Stimulated activated effector memory CD8-positive, alpha-beta T cell treated with anti-CD3 and anti-CD28 coated beads, Interleukin-12 subunit alpha, Interleukin-12 subunit beta, amount 100 ng/mL, for 72 hours (primary cell): Measurements from ENCODE around the gene IGIP.
"Not testable (repeated sequence)": the region's sequence is repeated elsewhere in the genome, so short reads cannot be mapped to it uniquely, and the experiment has no call there.

ENCODE experiments used
- ATAC-seq: fragments of 150-1000 bp; cut with Tn5 transposase; 2 replicates; pipeline ENCODE4 v1.10.0; 2021
- DNase-seq, 2 donors: peaks; one replicate each; pipeline ENCODE4 v3.0.0; 2021 to 2022; ENCODE audit warnings: low spot score in 2 of 2
- H3K27ac Mint-ChIP-seq: one replicate; pipeline ENCODE4 v1.8.0; 2022; ENCODE audit warnings: mild to moderate bottlenecking, mixed read lengths
- H3K36me3 Mint-ChIP-seq: one replicate; pipeline ENCODE4 v1.8.0; 2022; ENCODE audit warnings: mild to moderate bottlenecking, mixed read lengths
- H3K4me1 Mint-ChIP-seq: one replicate; pipeline ENCODE4 v1.8.0; 2022; ENCODE audit warnings: mixed read lengths
- H3K4me3 Mint-ChIP-seq: one replicate; pipeline ENCODE4 v1.8.0; 2022; ENCODE audit warnings: mild to moderate bottlenecking, mixed read lengths
- H3K9me3 Mint-ChIP-seq: one replicate; pipeline ENCODE4 v1.8.0; 2022; ENCODE audit warnings: mixed read lengths

IGIP gene

DNA sequence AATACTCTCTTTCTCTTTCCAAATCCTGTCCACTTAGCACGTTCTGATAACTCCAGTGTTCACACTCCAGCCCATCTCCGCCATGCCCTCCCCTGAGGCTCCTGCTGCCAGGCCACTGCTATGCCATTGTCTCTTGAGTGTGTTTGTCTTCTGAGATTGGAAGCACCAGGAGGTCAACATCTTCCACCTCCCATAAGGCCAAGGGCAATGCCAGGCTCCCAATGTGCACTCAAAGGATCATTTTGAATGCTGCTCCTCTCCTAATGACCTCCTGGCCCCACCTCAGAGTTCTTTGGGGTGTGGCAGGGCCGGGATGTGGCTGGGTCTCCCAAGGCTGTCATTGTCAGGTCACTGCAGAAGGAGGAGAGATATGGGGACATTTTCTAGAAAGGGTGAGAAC lies 19.5 kb downstream of the IGIP start:
- Mint-ChIP-seq H3K27ac (peak overlapping the region; percentile 9), H3K4me3 (peak overlapping the region; percentile 57), H3K4me1 (peaks cover 23% of the 10 kb centered on the region), H3K9me3 (no peaks in the 10 kb centered on the region), H3K36me3 (no peaks in the 10 kb centered on the region)
- no peak for ATAC-seq
- DNase-seq: peak in 1 of 2 donors; percentile 47

DNA sequence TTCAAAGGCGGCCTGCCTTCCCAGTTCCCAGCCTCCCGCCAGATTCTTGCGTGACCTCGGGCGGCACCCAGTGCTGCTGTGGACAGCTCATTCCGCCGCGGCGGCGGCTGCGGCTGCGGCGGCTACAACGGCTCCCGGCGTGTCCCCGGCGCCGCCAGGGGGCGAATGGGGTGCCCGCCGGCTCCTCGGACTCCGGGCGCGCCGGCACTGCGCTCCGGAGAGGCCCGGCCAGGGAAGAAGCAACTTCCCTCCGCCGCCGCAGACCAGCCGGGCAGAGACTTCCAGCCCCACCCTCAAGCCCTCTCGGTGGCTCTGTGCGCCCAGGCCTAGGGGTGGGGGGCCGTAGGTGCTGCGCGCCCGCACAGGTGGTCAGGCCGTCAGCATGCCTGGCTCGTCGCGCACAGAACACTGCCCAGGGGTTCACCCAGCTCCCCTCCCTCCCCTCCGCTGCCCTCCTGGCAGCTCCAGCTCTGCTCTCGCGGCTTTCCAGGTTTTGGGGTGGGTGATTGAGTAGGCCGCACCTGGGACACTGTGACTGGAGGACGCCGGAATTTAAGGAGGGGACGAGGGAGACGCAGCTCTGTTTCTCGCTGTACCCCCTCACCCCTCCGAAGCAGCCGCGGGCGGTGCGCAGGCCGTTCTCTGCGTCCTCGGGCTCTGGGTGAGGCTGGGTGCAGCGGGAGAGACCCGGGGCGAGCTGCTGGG lies 20.2 kb downstream of the IGIP start:
- H3K4me1 Mint-ChIP-seq: peaks cover 23% of the 10 kb centered on the region
- peak; percentile 78 for ATAC-seq
- H3K36me3 Mint-ChIP-seq: no peaks in the 10 kb centered on the region
- no peaks in the 10 kb centered on the region for H3K9me3 Mint-ChIP-seq
- peak; percentile 52 to 71 for DNase-seq
- peak overlapping the region; percentile 57 for H3K4me3 Mint-ChIP-seq
- no peak overlapping the region for H3K27ac Mint-ChIP-seq

DNA sequence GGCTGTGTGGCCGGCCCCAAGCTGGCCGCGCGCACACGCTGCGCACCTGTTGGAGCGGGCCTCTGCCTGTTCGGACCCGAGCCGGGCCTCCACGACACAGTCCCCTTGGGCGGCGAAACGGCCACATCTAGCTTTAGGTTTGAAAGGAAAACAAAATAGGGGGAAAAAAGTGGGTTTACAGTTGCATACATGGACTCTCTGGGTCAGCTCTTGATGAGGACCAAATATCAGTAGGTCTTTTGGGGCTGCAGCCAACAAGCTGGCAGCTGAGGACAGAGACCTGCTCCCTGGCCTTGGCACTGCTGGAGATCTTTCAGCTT lies 20.7 kb downstream of the IGIP start:
- DNase-seq (no peak), ATAC-seq (no peak)
- Mint-ChIP-seq H3K27ac (no peak overlapping the region), H3K4me3 (peak overlapping the region; percentile 57), H3K9me3 (no peaks in the 10 kb centered on the region), H3K4me1 (peaks cover 23% of the 10 kb centered on the region), H3K36me3 (no peaks in the 10 kb centered on the region)

DNA sequence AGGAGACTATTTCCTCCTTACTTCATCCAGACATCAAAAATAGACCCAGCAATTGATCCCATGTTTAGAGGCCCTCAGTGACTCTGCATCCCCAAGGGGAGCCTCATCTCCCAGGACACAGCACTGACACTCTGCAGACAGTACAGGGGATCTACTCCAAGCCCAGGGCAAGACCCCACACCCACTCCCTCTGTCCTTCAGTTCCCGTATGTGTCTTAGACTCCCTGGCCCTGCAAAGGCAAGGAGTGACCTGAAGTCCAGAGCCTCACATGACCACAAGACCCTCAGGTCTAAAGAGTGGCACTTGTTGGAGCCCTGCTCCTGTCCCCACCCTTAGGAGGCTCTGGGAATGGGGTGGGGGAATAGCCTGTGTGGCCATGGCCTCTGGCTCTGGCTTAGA lies 21.7 kb downstream of the IGIP start:
- Mint-ChIP-seq H3K27ac (no peak overlapping the region), H3K9me3 (no peaks in the 10 kb centered on the region), H3K4me1 (peaks cover 27% of the 10 kb centered on the region), H3K36me3 (no peaks in the 10 kb centered on the region), H3K4me3 (no peak overlapping the region)
- ATAC-seq: no peak
- no peak for DNase-seq

DNA sequence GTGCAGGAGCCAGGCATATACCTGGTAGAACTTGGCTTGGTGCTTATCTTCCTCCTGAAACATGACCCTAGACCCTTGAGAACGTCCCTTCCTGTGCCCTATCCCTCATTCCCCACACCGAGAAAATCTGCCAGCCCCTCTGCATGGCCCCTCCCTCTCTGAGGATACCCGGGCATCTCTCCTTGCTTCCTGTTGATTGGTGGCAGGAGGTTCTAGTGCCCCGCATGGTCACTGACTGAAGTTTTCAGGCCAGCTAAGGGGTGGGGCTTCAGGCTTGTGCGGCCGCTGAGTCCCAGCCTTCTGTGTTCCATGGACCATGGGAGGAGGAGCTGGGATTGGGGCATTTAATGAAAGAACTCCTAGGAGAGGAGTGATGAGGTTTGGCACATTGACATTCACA lies 22.8 kb downstream of the IGIP start:
- no peak overlapping the region for H3K27ac Mint-ChIP-seq
- DNase-seq: no peak
- no peak for ATAC-seq
- no peaks in the 10 kb centered on the region for H3K9me3 Mint-ChIP-seq
- H3K36me3 Mint-ChIP-seq: no peaks in the 10 kb centered on the region
- no peak overlapping the region for H3K4me3 Mint-ChIP-seq
- H3K4me1 Mint-ChIP-seq: peaks cover 26% of the 10 kb centered on the region

DNA sequence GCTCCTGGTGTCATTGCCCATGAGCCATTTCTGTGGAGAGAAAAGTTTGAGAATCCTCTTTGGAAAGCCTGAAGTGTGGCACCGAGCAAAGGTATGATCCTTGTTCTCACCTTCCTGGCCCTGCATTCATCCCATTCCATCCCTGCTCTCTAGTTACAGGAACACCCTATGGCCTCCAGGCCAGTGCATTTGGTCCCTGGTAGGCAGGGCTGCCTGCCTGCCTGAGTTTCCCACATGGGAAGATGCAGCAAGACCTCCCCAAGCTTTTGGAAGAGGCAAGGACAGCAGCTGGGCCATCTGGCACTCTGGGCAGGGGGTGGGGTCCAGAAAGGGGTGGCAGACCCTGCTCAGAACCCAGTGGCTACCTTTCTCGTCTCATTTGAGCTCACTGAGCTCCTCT lies 24.5 kb downstream of the IGIP start:
- no peak for DNase-seq
- peaks cover 9% of the 10 kb centered on the region for H3K4me1 Mint-ChIP-seq
- no peaks in the 10 kb centered on the region for H3K9me3 Mint-ChIP-seq
- no peak overlapping the region for H3K4me3 Mint-ChIP-seq
- H3K27ac Mint-ChIP-seq: no peak overlapping the region
- no peaks in the 10 kb centered on the region for H3K36me3 Mint-ChIP-seq
- no peak for ATAC-seq

DNA sequence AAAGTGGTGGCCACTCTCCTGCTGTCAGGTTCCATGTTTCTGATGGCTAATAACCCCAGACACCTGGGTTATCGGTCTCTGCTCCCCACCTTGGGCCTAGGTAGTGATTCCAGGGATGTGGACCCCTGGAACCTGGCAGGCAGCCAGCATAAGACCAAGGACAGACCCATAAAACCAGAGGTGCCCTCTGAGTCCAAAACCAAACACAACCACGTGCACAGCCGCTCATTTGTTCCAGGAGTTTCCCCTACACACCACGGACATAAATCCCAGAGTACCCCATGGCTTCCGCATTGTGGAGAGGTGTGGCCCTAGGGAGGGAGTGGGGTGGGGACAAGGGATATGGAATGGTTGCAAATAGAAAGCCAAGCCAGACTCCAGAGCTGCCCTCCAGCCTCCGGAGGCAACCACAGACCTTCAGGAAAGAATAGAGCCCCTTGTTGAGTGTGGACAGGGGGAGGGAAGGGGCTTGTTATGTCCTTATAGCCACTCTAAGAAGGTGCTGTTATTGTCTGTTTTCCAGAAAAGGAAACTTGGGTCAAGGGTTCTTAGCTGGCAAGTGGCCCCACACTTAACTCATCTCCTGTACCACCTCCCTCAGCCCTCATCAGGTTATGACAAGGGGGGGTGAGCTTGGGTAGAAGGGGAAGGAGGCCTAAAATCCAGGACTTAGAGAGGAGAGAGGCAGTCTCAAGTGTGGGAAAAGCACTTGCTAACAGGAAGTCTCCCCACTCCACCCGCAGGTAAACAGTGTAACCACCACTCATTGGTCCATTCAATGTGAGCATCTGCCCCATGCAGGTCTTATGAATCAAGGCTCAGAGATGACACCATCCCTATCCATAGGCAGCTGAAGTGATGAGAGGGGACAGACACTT lies 25.6 kb downstream of the IGIP start:
- no peak for ATAC-seq
- Mint-ChIP-seq H3K36me3 (no peaks in the 10 kb centered on the region), H3K9me3 (no peaks in the 10 kb centered on the region), H3K27ac (no peak overlapping the region), H3K4me1 (peaks cover 4% of the 10 kb centered on the region), H3K4me3 (no peak overlapping the region)
- no peak for DNase-seq

DNA sequence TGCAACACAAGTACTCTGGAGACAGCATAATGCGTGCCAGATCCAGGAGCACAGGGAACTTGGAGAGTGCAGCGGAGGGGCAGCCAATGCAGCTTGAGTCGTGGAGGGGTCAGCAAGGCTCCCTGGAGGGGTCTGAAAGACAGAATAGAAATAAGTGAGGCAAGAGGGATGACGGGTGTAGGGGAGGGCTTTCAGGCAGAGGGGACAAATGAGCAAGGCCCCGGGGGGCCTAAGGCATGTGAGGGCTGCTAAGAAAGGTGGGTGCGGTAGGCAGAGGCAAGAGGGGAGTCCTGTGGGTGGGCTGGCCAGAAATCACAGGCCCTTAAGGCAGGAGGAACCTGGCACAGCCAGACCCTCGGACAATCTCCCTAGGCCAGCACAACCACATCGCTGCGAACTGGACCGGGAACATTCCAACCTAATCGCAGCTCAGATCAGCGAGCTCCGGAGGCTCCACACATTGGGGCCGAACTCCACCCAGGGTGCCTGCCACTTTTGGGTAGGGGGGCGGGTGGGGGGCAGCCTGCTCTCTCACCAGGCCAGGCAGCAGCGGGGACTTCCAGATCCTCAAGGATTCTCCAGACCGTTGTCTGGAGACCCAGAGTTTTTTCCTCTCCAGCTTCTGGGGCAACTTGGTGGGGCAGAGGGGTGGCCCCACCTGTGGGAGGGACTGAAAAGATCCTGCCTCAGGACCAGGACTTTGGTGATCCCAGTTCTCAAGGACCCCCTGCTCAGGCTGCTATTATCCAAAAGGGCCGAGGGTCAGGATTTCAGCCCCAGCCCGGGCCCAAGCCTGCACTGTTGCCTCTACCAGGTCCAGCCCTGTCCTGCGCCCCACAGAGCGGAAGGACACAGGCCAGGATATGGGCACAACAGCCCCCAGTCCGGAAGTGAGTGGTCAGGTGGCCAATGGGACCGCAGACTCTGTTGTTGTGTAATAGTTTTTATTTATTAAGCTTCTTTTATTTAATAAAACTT lies 26.6 kb downstream of the IGIP start:
- no peak overlapping the region for H3K4me3 Mint-ChIP-seq
- DNase-seq: no peak
- no peak overlapping the region for H3K27ac Mint-ChIP-seq
- no peaks in the 10 kb centered on the region for H3K36me3 Mint-ChIP-seq
- H3K9me3 Mint-ChIP-seq: no peaks in the 10 kb centered on the region
- ATAC-seq: no peak
- peaks cover 12% of the 10 kb centered on the region for H3K4me1 Mint-ChIP-seq

DNA sequence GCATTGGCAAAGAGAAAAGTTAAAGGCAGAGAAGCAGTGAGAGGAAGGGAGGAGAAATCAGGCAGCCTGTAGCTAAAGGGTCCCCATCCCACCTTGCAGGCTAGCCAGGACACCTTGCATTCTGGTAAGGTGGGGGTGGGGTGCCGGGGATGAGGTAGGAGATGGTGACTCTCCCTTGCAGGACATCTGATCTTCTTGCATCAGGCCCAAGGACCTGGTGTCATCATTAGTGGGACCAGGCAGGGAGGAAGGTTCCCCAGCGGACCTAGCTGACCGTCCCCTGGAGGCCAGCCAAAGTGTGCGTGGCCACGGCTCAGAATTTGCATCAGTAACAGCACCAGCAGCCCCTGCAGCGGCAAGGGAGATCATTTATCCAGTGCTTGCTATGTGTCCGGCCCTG lies 27.5 kb downstream of the IGIP start:
- no peak for ATAC-seq
- Mint-ChIP-seq H3K9me3 (no peaks in the 10 kb centered on the region), H3K36me3 (no peaks in the 10 kb centered on the region), H3K4me3 (no peak overlapping the region), H3K27ac (no peak overlapping the region), H3K4me1 (peaks cover 13% of the 10 kb centered on the region)
- no peak for DNase-seq

DNA sequence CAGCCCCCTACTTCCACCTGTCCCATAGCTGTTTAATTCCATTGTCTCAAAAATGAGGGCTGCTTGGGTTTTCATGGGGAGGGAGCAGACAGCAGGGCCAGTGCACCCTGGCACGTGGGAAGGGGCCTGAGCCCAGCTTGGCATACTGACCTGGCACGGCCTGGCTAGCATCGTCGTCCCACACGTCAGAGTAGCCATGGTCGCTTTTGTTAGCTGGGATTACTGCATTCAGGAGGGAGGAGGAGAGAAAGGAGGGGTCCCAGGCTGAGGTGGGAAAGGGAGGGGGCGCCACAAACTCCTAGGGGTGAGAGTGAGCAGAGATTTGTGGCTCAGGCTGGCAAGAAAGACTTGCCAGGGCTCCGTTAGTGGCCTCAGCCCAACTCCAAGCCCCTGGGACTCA lies 28.2 kb downstream of the IGIP start:
- no peaks in the 10 kb centered on the region for H3K9me3 Mint-ChIP-seq
- no peak for ATAC-seq
- H3K27ac Mint-ChIP-seq: no peak overlapping the region
- H3K4me3 Mint-ChIP-seq: no peak overlapping the region
- DNase-seq: no peak
- peaks cover 13% of the 10 kb centered on the region for H3K4me1 Mint-ChIP-seq
- no peaks in the 10 kb centered on the region for H3K36me3 Mint-ChIP-seq

DNA sequence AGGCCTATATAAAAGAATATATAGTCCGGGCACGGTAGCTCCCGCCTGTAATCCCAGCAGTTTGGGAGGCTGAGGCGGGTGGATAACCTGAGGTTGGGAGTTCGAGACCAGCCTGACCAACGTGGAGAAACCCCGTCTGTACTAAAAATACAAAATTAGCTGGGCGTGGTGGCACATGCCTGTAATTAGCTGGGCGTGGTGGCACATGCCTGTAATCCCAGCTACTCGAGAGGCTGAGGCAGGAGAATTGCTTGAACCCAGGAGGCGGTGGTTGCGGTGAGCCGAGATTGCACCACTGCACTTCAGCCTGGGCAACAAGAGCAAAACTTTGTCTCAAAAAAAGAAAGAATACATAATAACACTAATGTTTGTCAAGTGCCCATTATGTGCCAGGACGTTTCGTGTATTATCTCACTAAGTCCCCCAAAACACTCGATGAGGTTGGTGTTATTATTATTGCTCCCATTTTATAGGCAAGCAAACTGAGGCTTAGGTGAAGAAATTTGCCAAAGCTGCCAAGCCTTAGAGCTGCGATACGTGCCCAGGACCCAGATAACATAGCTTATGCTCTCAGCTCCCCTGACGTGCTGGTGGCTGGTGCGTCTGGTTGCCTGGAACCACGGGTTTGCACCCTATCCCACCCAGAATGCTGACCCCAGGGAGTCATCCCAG lies 29.1 kb downstream of the IGIP start:
- H3K36me3 Mint-ChIP-seq, DNase-seq, H3K27ac Mint-ChIP-seq, ATAC-seq, H3K4me3 Mint-ChIP-seq, H3K9me3 Mint-ChIP-seq: not testable (repeated sequence)
- H3K4me1 Mint-ChIP-seq: peaks cover 13% of the 10 kb centered on the region

DNA sequence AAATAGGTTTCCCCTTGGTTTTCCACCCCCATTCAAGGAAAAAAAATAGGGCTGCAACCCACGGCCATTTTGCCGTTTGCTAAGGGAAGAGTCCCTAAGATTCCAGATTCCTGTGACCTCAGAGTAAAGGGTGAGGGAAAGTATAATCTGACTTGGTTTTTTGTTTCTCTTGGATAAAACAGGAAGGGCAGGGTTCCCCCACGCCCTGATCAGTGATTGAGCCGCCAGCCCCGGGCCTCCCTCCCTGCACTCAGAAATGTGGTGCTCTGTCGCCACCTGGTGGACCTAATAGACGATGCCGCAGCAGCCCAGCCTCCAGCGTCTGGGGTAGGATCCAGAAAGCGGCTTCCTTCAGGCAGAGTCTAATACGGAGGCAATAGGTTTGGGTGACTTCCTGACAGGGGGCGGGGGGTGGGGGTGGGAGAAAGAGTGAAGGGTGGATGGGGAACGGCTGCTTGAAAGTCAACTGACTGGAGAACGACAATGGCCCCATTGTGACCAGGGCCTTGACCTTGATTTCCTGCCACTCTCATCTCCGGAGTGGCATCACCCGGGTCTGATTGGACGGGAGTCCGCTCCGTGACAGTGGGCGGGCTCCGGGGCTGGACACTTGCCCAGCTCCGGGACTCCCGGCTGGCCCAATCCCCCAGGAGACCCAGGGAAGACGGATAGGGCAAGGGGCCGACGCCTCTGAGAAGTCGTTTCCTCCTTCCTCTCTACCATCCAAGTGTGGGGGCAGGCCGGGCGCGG lies 31.5 kb downstream of the IGIP start:
- Mint-ChIP-seq H3K9me3 (no peaks in the 10 kb centered on the region), H3K36me3 (no peaks in the 10 kb centered on the region), H3K4me1 (peaks cover 9% of the 10 kb centered on the region), H3K27ac (peak overlapping the region; percentile 78), H3K4me3 (peak overlapping the region; percentile 53)
- ATAC-seq (peak; percentile 98), DNase-seq (peak; percentile 92 to 94)

DNA sequence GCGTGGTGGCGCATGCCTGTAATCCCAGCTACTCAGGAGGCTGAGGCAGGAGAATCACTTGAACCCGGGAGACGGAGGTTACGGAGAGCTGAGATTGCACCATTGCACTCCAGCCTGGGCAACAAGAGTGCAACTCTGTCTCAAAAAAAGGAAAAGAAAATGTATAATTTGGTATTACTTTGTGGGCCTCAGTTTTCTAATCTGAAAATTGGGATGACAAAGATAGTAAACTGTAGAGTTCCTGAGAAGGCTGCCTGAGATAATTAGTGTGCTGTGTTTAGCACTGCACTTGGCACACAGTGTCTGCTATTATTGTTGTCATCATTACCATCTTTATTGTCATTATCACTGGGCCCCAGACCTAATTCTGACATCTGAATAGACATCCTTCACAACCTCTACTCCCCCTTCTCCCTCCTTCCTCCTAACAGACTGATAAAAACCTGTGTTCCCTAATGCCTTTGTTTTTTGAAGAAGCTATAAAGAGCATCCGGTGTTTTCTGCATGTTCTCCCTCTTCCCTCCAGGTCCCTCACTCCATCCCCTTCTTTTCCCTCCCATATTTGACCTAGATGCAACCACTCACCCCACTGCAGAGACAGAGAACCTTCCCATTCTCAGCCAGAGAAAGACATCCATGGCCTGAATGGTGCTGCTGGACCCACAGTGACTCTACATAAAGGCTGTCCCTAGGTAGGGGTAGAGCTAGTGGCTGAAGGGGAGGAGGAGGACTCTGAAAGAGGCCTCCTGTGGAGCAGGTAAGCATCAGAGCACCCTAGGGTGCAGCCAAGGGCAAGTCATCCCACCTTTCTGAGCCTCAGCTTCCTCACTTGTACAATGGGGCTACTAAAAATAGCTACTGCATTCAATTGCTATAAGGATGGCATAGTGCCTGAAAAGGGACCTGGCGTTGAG lies 33.5 kb downstream of the IGIP start:
- no peak for DNase-seq
- ATAC-seq: no peak
- H3K27ac Mint-ChIP-seq: no peak overlapping the region
- no peak overlapping the region for H3K4me3 Mint-ChIP-seq
- H3K36me3 Mint-ChIP-seq: no peaks in the 10 kb centered on the region
- peaks cover 9% of the 10 kb centered on the region for H3K4me1 Mint-ChIP-seq
- no peaks in the 10 kb centered on the region for H3K9me3 Mint-ChIP-seq
